Keratinocyte (primary cell): Measurements from ENCODE around the gene SCAMP4.

Source experiments
- EZH2 ChIP-seq: IDR thresholded peaks from one replicate; pipeline ENCODE4 v1.6.1; 2012; ENCODE audit warnings: inconsistent platforms, mild to moderate bottlenecking, low read length, moderate library complexity
- TF ChIP-seq, protein P1 (sequence below), 3 experiments: IDR thresholded peaks in 1 of 3; conservative IDR thresholded peaks in 1 of 3; optimal IDR thresholded peaks in 1 of 3; 2 replicates in 2 of 3; 3 replicates in 1 of 3; pipeline versions ENCODE3 to v1.5.1; 2011; ENCODE audit warnings: low read length in 3 of 3, mild to moderate bottlenecking in 3 of 3, moderate library complexity in 2 of 3, control low read depth in 1 of 3, inconsistent platforms in 1 of 3; ENCODE audit not compliant: insufficient read depth in 2 of 3; ENCODE audit errors: extremely low read depth in 1 of 3

DNA sequence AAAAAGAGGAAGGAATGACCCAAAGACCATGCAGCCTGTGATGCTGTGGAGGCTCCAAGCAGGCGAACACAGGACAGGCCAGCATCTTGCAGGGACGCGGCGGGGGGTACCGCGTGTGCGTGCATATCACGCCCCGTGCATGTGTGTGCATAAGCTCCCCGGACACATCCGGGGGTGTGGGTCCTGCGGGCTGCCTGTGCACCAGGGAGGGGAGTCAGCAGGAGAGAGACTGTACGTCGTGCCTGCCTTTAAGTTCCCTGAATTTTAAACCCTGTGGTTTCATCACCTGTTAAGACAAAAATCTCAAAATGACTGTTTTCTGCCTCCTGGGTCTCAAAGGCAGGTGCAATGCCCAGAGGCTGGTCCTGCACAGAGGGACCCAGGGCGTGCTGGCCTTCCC lies 16.6 kb downstream of the SCAMP4 start:
- TF ChIP-seq, protein P1, sequence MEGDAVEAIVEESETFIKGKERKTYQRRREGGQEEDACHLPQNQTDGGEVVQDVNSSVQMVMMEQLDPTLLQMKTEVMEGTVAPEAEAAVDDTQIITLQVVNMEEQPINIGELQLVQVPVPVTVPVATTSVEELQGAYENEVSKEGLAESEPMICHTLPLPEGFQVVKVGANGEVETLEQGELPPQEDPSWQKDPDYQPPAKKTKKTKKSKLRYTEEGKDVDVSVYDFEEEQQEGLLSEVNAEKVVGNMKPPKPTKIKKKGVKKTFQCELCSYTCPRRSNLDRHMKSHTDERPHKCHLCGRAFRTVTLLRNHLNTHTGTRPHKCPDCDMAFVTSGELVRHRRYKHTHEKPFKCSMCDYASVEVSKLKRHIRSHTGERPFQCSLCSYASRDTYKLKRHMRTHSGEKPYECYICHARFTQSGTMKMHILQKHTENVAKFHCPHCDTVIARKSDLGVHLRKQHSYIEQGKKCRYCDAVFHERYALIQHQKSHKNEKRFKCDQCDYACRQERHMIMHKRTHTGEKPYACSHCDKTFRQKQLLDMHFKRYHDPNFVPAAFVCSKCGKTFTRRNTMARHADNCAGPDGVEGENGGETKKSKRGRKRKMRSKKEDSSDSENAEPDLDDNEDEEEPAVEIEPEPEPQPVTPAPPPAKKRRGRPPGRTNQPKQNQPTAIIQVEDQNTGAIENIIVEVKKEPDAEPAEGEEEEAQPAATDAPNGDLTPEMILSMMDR (optimal IDR thresholded peaks at IDR 0.05 in 1 of 3, IDR thresholded peaks at IDR 0.05 in 1 of 3, conservative IDR thresholded peaks at IDR 0.05 in 1 of 3; ENCODE audit: extremely low read depth in 1 of 3, insufficient read depth in 2 of 3, low read length in 3 of 3) = no peak
- no peak for TF ChIP-seq EZH2
